Activated naive CD8-positive, alpha-beta T cell treated with anti-CD3 and anti-CD28 coated beads, Interleukin-2, amount 50 U/mL, for 24 hours (primary cell): ENCODE measurements around the gene ABCB9.
A peak's percentile ranks its signal among the peaks of the same experiment; 100 is the strongest.

Experiments used
- ATAC-seq: fragments of 150-1000 bp; cut with Tn5 transposase; one replicate; pipeline ENCODE4 v1.10.0; 2021
- DNase-seq: peaks from one replicate; pipeline ENCODE4 v3.0.0; 2021
- H3K27ac Mint-ChIP-seq: one replicate; pipeline ENCODE4 v1.8.0; 2021; ENCODE audit warnings: mild to moderate bottlenecking, mixed read lengths
- H3K27me3 Mint-ChIP-seq: one replicate; pipeline ENCODE4 v1.8.0; 2021; ENCODE audit warnings: mixed read lengths
- H3K36me3 Mint-ChIP-seq: one replicate; pipeline ENCODE4 v1.8.0; 2021; ENCODE audit warnings: low read depth, mixed read lengths
- H3K4me1 Mint-ChIP-seq: one replicate; pipeline ENCODE4 v1.8.0; 2021; ENCODE audit warnings: mixed read lengths
- H3K4me3 Mint-ChIP-seq: one replicate; pipeline ENCODE4 v1.8.0; 2021; ENCODE audit warnings: mild to moderate bottlenecking, moderate library complexity, mixed read lengths
- H3K9me3 Mint-ChIP-seq: one replicate; pipeline ENCODE4 v1.8.0; 2021; ENCODE audit warnings: mixed read lengths

ABCB9 gene

DNA sequence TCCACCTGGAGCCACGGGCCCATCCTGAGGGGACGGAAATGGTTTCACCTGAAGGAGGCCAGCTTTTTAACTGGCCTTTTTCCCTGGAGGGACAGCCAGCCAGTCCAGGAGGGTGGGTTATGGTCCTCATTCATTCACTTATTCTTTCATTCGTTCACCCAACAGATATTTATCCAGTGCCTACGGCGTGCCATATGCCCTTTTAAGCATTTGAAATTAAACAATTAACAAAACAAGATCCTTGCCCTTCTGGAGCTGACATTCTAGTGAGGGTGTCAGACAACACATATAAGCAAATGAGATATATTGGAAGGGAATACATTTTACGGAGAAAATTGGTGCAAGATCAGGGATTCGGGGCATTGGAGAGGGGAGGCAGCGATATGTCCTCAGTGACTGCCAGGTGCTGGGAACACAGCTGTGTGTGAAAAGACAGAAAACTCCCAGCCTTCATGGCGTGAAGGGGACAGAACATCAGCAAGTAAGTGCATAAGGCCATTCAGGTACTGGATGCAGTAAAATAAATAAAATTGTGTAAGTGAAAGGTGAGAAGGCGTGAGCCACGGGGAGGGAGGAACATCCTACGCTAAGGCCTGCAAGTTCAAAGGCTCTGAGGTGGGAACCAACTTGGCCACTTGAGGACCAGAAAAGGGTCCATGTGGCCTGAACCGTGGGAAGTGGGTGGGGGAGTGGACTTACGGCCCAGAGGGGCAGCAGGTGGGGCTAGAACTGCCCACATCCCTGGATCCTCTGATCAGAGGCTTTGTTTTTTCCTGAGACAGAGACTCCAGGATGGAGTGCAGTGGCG is 684 bp upstream of the ABCB9 start:
- Mint-ChIP-seq H3K4me1 (peaks cover 4% of the 10 kb centered on the region), H3K27ac (no peak overlapping the region), H3K27me3 (no peaks in the 10 kb centered on the region), H3K36me3 (no peaks in the 10 kb centered on the region), H3K4me3 (no peak overlapping the region), H3K9me3 (no peaks in the 10 kb centered on the region)
- DNase-seq (no peak), ATAC-seq (no peak)

DNA sequence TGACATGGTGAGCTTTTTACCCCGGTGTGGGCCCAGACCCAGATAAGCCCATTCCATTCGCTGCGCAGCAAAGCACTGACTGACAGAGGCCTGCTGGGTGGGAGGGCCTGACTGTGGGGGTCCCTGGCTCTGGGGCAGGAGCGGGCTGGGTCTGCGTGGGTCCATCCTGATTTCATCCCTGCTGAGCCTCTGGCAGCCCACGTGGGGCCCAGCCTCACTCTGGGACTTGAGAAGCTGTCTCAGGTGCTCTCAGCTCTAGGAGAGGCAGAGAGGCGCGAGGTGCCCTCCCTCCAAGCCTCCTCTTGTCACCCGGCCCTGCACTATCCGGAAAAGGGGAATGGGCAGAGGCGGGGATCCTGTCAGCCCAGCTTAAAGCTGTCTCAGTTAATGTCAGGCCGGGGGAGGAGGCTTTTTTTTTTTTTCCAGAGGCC is 927 bp downstream of the ABCB9 start:
- ATAC-seq (no peak), DNase-seq (no peak)
- no peaks in the 10 kb centered on the region for H3K36me3 Mint-ChIP-seq
- no peaks in the 10 kb centered on the region for H3K27me3 Mint-ChIP-seq
- H3K9me3 Mint-ChIP-seq: no peaks in the 10 kb centered on the region
- peaks cover 4% of the 10 kb centered on the region for H3K4me1 Mint-ChIP-seq
- no peak overlapping the region for H3K27ac Mint-ChIP-seq
- H3K4me3 Mint-ChIP-seq: peak overlapping the region; percentile 26

GRCh38 chr12:122964439-122965257 is 1.6 kb downstream of the ABCB9 start:
- no peak for DNase-seq
- Mint-ChIP-seq H3K27me3 (no peaks in the 10 kb centered on the region), H3K9me3 (no peaks in the 10 kb centered on the region), H3K36me3 (no peaks in the 10 kb centered on the region), H3K27ac (no peak overlapping the region), H3K4me3 (peak overlapping the region; percentile 60), H3K4me1 (peaks cover 4% of the 10 kb centered on the region)
- no peak for ATAC-seq

DNA sequence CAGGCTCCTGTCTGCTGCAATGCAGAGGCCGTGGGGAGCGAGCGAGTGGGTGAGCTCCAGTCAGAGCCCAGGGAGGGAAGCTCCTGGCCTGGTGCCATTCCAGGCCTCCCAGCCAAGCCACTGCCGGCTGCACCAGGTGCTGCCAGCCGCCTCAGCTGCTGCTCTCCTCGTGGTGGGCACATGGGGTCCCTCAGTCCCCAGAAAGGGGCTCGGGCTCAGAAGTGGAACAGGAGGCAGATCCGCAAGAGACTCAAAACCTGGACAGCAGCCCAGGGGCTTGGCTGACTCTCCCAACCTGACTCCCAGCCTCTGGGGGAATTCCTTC is 2.4 kb downstream of the ABCB9 start:
- H3K27me3 Mint-ChIP-seq: no peaks in the 10 kb centered on the region
- no peaks in the 10 kb centered on the region for H3K9me3 Mint-ChIP-seq
- DNase-seq (no peak), ATAC-seq (no peak)
- H3K4me1 Mint-ChIP-seq: peaks cover 4% of the 10 kb centered on the region
- no peak overlapping the region for H3K27ac Mint-ChIP-seq
- no peaks in the 10 kb centered on the region for H3K36me3 Mint-ChIP-seq
- no peak overlapping the region for H3K4me3 Mint-ChIP-seq

GRCh38 chr12:122961531-122962329 is 4.5 kb downstream of the ABCB9 start:
- no peak overlapping the region for H3K27ac Mint-ChIP-seq
- no peaks in the 10 kb centered on the region for H3K36me3 Mint-ChIP-seq
- DNase-seq: no peak
- ATAC-seq: no peak
- no peaks in the 10 kb centered on the region for H3K9me3 Mint-ChIP-seq
- no peak overlapping the region for H3K4me3 Mint-ChIP-seq
- H3K27me3 Mint-ChIP-seq: no peaks in the 10 kb centered on the region
- peaks cover 4% of the 10 kb centered on the region for H3K4me1 Mint-ChIP-seq

DNA sequence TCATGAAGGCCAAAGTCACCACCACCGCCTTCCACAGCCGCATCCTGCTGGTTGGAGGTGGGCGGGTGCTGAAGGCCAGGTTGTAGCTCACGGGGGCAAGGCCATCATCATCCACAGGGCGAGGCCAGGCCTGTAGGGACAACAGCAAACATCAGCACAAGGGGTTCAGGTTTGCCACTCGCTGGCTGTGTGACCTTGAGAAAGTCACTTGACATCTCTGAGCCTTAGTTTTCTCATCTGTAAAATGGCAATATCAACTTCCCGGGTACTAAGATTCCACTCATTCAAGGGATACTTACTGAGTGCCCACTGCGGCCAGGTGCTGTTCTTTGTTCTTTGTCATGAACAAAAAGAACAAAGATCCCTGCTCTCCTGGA is 6.1 kb downstream of the ABCB9 start:
- DNase-seq (no peak), ATAC-seq (no peak)
- H3K4me3 Mint-ChIP-seq: no peak overlapping the region
- no peaks in the 10 kb centered on the region for H3K9me3 Mint-ChIP-seq
- no peak overlapping the region for H3K27ac Mint-ChIP-seq
- peaks cover 4% of the 10 kb centered on the region for H3K4me1 Mint-ChIP-seq
- no peaks in the 10 kb centered on the region for H3K36me3 Mint-ChIP-seq
- H3K27me3 Mint-ChIP-seq: no peaks in the 10 kb centered on the region

DNA sequence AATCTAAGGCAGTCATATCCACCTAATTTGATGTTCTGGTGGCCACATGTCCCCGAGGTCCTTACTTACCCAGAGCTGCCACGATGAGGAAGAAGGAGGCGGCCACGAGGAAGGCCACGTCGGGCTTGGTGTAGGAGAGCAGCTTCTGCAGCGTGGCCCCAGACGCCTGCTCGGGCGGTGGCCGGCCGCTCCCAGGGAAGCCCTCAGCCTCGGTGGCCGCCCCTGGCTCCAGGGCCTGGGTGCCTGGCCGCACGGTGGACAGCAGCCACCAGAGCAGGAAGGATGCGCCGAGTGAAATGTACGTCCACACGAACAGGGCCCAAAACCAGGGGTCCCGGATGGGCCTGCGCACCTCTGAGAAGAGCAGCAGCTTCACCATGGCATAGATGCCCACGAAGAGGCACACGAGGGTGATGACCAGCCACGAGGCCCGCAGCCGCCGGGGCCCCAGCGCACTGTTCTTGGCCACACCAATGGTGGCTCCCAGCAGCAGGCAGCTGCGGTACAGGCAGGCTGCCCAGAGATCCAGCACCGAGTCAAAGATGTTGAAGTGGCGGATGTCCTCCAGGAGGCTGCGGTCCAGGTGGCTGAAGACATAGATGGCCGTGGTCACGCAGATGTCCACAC is 6.6 kb downstream of the ABCB9 start:
- Mint-ChIP-seq H3K36me3 (no peaks in the 10 kb centered on the region), H3K27ac (no peak overlapping the region)

DNA sequence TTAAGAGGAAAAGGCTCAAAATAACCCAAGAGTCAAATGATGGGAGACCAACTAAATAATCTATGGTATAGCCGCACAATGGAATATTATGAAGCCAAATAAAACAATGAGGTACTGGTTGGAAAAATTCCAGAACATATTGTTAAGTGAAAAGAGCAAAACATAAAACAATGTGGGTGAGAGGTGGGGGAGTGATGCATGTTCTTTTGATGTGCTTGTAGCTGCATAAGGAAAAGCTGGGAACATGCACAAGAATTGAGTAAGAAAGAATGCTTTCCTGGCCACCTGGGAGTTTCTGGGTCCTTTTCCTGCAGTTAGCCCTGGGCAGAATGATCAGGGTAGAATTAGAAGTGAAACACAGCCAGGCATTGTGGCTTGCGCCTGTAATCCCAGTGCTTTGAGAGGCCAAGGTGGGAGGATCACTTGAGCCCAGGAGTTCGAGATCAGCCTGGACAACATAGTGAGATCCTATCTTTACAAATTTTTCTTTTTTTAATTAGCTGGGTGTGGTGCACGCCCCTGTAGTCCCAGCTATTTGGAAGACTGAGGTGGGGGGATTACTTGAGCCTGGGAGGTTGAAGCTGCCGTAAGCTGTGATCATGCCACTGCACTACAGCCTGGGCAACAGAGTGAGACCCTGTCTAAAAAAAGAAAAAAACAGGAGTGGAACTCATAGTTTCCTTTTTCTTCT is 7.9 kb downstream of the ABCB9 start:
- DNase-seq (no peak), ATAC-seq (no peak)
- no peaks in the 10 kb centered on the region for H3K4me1 Mint-ChIP-seq
- no peaks in the 10 kb centered on the region for H3K36me3 Mint-ChIP-seq
- H3K27ac Mint-ChIP-seq: no peak overlapping the region
- no peak overlapping the region for H3K4me3 Mint-ChIP-seq
- H3K9me3 Mint-ChIP-seq: no peaks in the 10 kb centered on the region
- H3K27me3 Mint-ChIP-seq: no peaks in the 10 kb centered on the region

More for the DNA sequence above, 6.6 kb downstream of the ABCB9 start:
- Mint-ChIP-seq H3K4me3 (no peak overlapping the region), H3K4me1 (peaks cover under 1% of the 10 kb centered on the region), H3K27me3 (no peaks in the 10 kb centered on the region), H3K9me3 (no peaks in the 10 kb centered on the region)
- DNase-seq (no peak), ATAC-seq (no peak)

DNA sequence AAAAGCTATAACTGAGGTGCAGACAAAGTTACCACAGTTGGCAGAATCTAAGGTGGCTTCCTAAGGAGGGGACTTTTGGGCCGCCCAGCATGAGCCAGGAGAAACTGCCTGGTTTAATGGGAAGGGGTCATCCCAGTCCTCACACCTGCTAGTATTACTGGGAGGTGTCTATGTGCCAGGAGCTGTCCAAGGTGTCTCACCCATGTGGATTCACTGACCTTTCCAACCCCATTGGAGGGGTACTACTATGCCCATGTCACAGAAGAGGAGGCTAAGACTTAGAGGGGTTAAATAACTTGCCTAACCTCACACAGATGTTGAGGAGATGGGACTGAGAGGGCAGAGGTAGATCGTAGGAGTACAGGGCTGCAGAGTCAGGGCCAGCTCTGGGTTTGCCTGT is 10.2 kb downstream of the ABCB9 start:
- ATAC-seq (no peak), DNase-seq (no peak)
- no peak overlapping the region for H3K27ac Mint-ChIP-seq
- no peaks in the 10 kb centered on the region for H3K9me3 Mint-ChIP-seq
- no peak overlapping the region for H3K4me3 Mint-ChIP-seq
- peaks cover 10% of the 10 kb centered on the region for H3K4me1 Mint-ChIP-seq
- no peaks in the 10 kb centered on the region for H3K36me3 Mint-ChIP-seq
- no peaks in the 10 kb centered on the region for H3K27me3 Mint-ChIP-seq

DNA sequence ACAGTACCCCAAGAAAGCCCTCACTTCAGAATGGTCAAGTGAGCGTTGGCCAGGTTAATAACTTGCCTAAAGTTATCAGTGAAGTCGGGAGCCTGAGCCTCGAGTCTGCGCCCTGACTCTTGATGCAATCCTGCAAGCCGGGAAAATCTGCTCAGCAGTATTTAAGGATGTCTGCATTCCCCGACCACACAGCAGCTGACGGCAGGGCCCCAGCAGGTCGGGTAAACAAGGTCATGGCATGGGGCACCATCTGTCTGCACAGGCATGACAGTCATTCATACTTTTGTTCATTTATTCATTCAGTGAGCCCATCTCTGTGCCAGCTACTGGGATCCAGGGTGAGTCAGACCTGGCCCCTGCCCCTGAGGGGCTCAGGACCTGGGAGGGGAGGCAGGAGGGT is 11.1 kb downstream of the ABCB9 start:
- Mint-ChIP-seq H3K9me3 (no peaks in the 10 kb centered on the region), H3K4me3 (no peak overlapping the region), H3K36me3 (no peaks in the 10 kb centered on the region), H3K27ac (no peak overlapping the region), H3K27me3 (no peaks in the 10 kb centered on the region), H3K4me1 (peaks cover 10% of the 10 kb centered on the region)
- no peak for DNase-seq
- ATAC-seq: no peak

- no peak overlapping the region for H3K27ac Mint-ChIP-seq
- no peaks in the 10 kb centered on the region for H3K9me3 Mint-ChIP-seq
- H3K27me3 Mint-ChIP-seq: no peaks in the 10 kb centered on the region
- H3K4me3 Mint-ChIP-seq: no peak overlapping the region
- ATAC-seq (peak; percentile 96), DNase-seq (peak; percentile 77)
- H3K36me3 Mint-ChIP-seq: no peaks in the 10 kb centered on the region
- H3K4me1 Mint-ChIP-seq: peaks cover 20% of the 10 kb centered on the region
These were observed 14.0 kb downstream of the ABCB9 start for GRCh38 chr12:122951979-122952892.

- no peak overlapping the region for H3K4me3 Mint-ChIP-seq
- DNase-seq (no peak), ATAC-seq (no peak)
- peaks cover 28% of the 10 kb centered on the region for H3K4me1 Mint-ChIP-seq
- no peaks in the 10 kb centered on the region for H3K36me3 Mint-ChIP-seq
- no peaks in the 10 kb centered on the region for H3K9me3 Mint-ChIP-seq
- no peak overlapping the region for H3K27ac Mint-ChIP-seq
- H3K27me3 Mint-ChIP-seq: no peaks in the 10 kb centered on the region
These were observed 14.9 kb downstream of the ABCB9 start for GRCh38 chr12:122951406-122951805.
